IMR-90 (cell line): ENCODE results near the gene ADCY1. TPM values are rescaled to one million over a fixed set of nuclear protein-coding genes. Genes with fewer than 3 reads are reported as not detected.

ENCODE experiments used
- ATAC-seq: fragments of 200-7000 bp; cut with Tn5 transposase; 2 replicates; pipeline ENCODE4 v1.9.1; 2020; ENCODE audit warnings: low read depth, mild to moderate bottlenecking, moderate library complexity
- BruUV-seq: library from RNA; stranded (reverse); fragments of 400-500 nt; replicated peaks from 2 replicates; lab custom pipeline; 2021; lab: Mats Ljungman, UMichigan
- CTCF ChIA-PET: fragments of 300-600 bp; formaldehyde crosslinking; extraction: SDS; loops from one replicate; lab custom pipeline; 2021; ENCODE audit warnings: antibody characterized with exemption; lab: Yijun Ruan, JAX
- POLR2A ChIA-PET: fragments of 300-600 bp; sonication (Branson Sonifier 250); formaldehyde crosslinking; loops from one replicate; lab custom pipeline; 2022; ENCODE audit warnings: antibody characterized with exemption; ENCODE audit not compliant: unreplicated experiment; lab: Charles Lee
- DNase-seq: peaks from one replicate; pipeline ENCODE4 v3.0.0; 2013
- H2AFZ ChIP-seq: replicated peaks from 2 replicates; pipeline ENCODE3; 2013; ENCODE audit warnings: low read length, mild to moderate bottlenecking; ENCODE audit not compliant: poor library complexity
- H2AK5ac ChIP-seq: 2 replicates; pipeline ENCODE4 v1.6.1; 2013; ENCODE audit warnings: low read depth, low read length, inconsistent platforms
- H2AK9ac ChIP-seq: replicated peaks from 2 replicates; pipeline ENCODE3; 2013; ENCODE audit warnings: mild to moderate bottlenecking, low read depth, low read length, moderate library complexity; ENCODE audit not compliant: poor library complexity
- H2BK120ac ChIP-seq: 2 replicates; pipeline ENCODE4 v1.6.1; 2013; ENCODE audit warnings: low read depth, low read length, inconsistent platforms
- H2BK15ac ChIP-seq: 3 replicates; pipeline ENCODE4 v1.6.1; 2013; ENCODE audit warnings: low read depth, low read length, inconsistent platforms
- H2BK20ac ChIP-seq: 2 replicates; pipeline ENCODE4 v1.6.1; 2013; ENCODE audit warnings: low read depth, mild to moderate bottlenecking, inconsistent platforms, low read length, moderate library complexity
- H2BK5ac ChIP-seq: 2 replicates; pipeline ENCODE4 v1.6.1; 2013; ENCODE audit warnings: mild to moderate bottlenecking, low read depth, low read length, inconsistent platforms; ENCODE audit not compliant: poor library complexity, severe bottlenecking
- H3K14ac ChIP-seq: replicated peaks from 2 replicates; pipeline ENCODE4 v1.6.1; 2013; ENCODE audit warnings: low read depth, low read length, inconsistent platforms
- H3K18ac ChIP-seq: 2 replicates; pipeline ENCODE4 v1.6.1; 2013; ENCODE audit warnings: low read depth, low read length, control low read depth
- H3K23ac ChIP-seq: 2 replicates; pipeline ENCODE4 v1.6.1; 2013; ENCODE audit warnings: low read depth, low read length, inconsistent platforms
- H3K27ac ChIP-seq: 2 replicates; pipeline ENCODE4 v1.5.1; 2013; ENCODE audit warnings: mild to moderate bottlenecking, control low read depth, low read length; ENCODE audit not compliant: insufficient read depth
- H3K27me3 ChIP-seq: 2 replicates; pipeline ENCODE4 v1.6.1; 2013; ENCODE audit warnings: low read length; ENCODE audit not compliant: control insufficient read depth, insufficient read depth
- H3K36me3 ChIP-seq: 2 replicates; pipeline ENCODE4 v1.6.1; 2013; ENCODE audit warnings: low read length, mixed read lengths; ENCODE audit not compliant: control insufficient read depth, insufficient read depth
- H3K4ac ChIP-seq: 2 replicates; pipeline ENCODE4 v1.6.1; 2013; ENCODE audit warnings: low read depth, low read length, inconsistent platforms
- H3K4me1 ChIP-seq: 2 replicates; pipeline ENCODE4 v1.6.1; 2013; ENCODE audit warnings: low read length, mixed read lengths; ENCODE audit not compliant: control insufficient read depth, insufficient read depth
- H3K4me2 ChIP-seq: 2 replicates; pipeline ENCODE4 v1.6.1; 2013; ENCODE audit warnings: low read depth, mild to moderate bottlenecking, control low read depth, low read length, moderate library complexity
- H3K4me3 ChIP-seq: 2 replicates; pipeline ENCODE4 v1.5.1; 2013; ENCODE audit warnings: low read depth, mild to moderate bottlenecking, control low read depth, low read length, moderate library complexity; ENCODE audit not compliant: insufficient read depth
- H3K56ac ChIP-seq: 2 replicates; pipeline ENCODE4 v1.6.1; 2013; ENCODE audit warnings: low read length, inconsistent platforms; ENCODE audit not compliant: insufficient read depth; ENCODE audit errors: extremely low read depth
- H3K79me1 ChIP-seq, 2 experiments: 2 replicates each; pipeline ENCODE4 v1.6.1; 2013; ENCODE audit warnings: low read length in 2 of 2, inconsistent platforms in 1 of 2, low read depth in 1 of 2
- H3K9ac ChIP-seq: 2 replicates; pipeline ENCODE4 v1.6.1; 2013; ENCODE audit warnings: low read depth, low read length, control low read depth
- H3K9me1 ChIP-seq: 2 replicates; pipeline ENCODE4 v1.6.1; 2013; ENCODE audit warnings: low read length, inconsistent platforms; ENCODE audit not compliant: insufficient read depth
- H3K9me3 ChIP-seq: 2 replicates; pipeline ENCODE4 v1.6.1; 2013; ENCODE audit warnings: low read length; ENCODE audit not compliant: control insufficient read depth, insufficient read depth
- H4K20me1 ChIP-seq: 2 replicates; pipeline ENCODE4 v1.6.1; 2013; ENCODE audit warnings: low read length, inconsistent platforms; ENCODE audit not compliant: insufficient read depth
- H4K5ac ChIP-seq: 2 replicates; pipeline ENCODE4 v1.6.1; 2013; ENCODE audit warnings: mild to moderate bottlenecking, low read depth, low read length, control low read depth
- H4K8ac ChIP-seq, 2 experiments: 2 replicates each; pipeline ENCODE4 v1.6.1; 2013; ENCODE audit warnings: low read depth in 2 of 2, low read length in 2 of 2, control low read depth in 1 of 2, inconsistent platforms in 1 of 2
- H4K91ac ChIP-seq: 2 replicates; pipeline ENCODE4 v1.6.1; 2013; ENCODE audit warnings: low read depth, low read length, inconsistent platforms; ENCODE audit not compliant: insufficient read depth
- FOS ChIP-seq: fragments of 150-350 bp; IDR thresholded peaks from 2 replicates; pipeline ENCODE4 v1.6.1; 2016; ENCODE audit warnings: low read depth, low read length
- RFX5 ChIP-seq: IDR thresholded peaks from 2 replicates; pipeline ENCODE4 v1.8.0; 2012; ENCODE audit warnings: low read depth, mild to moderate bottlenecking, low read length, moderate library complexity
- SMC3 ChIP-seq: fragments of 150-350 bp; IDR thresholded peaks from 2 replicates; pipeline ENCODE4 v1.6.1; 2016; ENCODE audit warnings: low read depth, mild to moderate bottlenecking, antibody characterized with exemption, low read length, moderate library complexity
- WGBS, 2 experiments: methylation state at CpG; one replicate each; pipeline versions ENCODE4 v1.1.5 to v1.1.7; 2013; ENCODE audit warnings: missing lambda C conversion rate in 2 of 2; ENCODE audit not compliant: insufficient read length in 1 of 2; ENCODE audit errors: extremely low coverage in 2 of 2; 5-methylcytosine and 5-hydroxymethylcytosine counted together
- dilution Hi-C: fragments of 300-500 bp; cut with HindIII; formaldehyde crosslinking; loops from one replicate; pipeline ENCODE4 v1.14.3; 2018; ENCODE audit warnings: low sequenced_read_pairs; ENCODE audit not compliant: unreplicated experiment
- in situ Hi-C: fragments of 300-500 bp; cut with MboI; formaldehyde crosslinking; loops from 3 replicates; pipeline ENCODE4 v1.14.3; 2019; ENCODE audit warnings: low sequenced_read_pairs, inconsistent platforms, mixed read lengths
- intact Hi-C: fragments of 100-400 bp; cut with micrococcal nuclease; formaldehyde crosslinking; loops from 2 replicates; pipeline ENCODE4 v1.10.0; 2022
- polyA plus RNA-seq, 3 experiments: library from polyadenylated mRNA; depleted of rRNA; stranded (reverse); fragments of >200 nt; gene quantifications; 2 replicates each; pipeline ENCODE4 v1.2.3, GENCODE V29; 2012; ENCODE audit warnings: low replicate concordance in 1 of 3
- total RNA-seq: library from RNA; depleted of rRNA; stranded (reverse); fragments of >200 nt; gene quantifications from 2 replicates; pipeline ENCODE4 v1.2.3, GENCODE V29; 2012
- TF ChIP-seq, protein P1 (sequence below): fragments of 150-350 bp; IDR thresholded peaks from 2 replicates; pipeline ENCODE4 v1.6.1; 2017; ENCODE audit warnings: mild to moderate bottlenecking, antibody characterized with exemption, low read length, low read depth

ADCY1 gene
- total and polyA plus RNA-seq, 2 of the 4 experiments (the other 2 are of a cell fraction), result 0.18 to 0.24 TPM

DNA sequence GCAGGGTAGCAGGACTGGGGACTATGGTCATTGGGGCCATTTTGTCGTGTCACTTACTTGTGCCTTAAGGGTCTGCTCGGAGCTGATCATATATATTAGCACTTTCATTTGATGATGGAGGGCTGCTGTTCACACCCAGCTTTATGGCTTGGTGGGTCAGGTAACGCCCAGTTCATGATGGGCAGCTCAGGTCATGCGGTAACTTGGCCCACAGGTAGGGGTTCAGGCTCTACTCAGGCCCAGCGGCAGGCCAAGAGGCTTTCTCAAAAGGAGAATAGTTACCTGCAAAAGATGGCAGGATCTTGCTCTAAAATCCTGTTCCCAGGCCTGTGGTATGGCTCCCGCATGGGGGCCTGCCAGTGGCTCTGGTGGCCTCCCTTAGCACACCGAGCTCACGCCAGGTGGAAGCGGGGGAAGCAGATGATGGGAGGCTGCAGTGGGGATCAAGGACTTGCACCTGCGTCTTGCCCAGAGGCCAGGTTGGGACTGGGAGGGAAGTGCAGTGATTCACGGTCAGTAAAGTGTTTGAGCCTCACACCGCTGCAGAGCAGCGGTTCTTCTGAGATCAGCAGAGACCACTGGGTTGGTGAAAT is 109.5 kb downstream of the ADCY1 start:
- Histone ChIP-seq H2AK5ac (no peak overlapping the region), H3K4me3 (no peak overlapping the region), H3K4ac (no peak overlapping the region), H4K8ac (no peak overlapping the region), H2AFZ (peak overlapping the region; percentile 2), H3K4me2 (no peak overlapping the region), H3K4me1 (no peaks in the 10 kb centered on the region), H3K36me3 (no peaks in the 10 kb centered on the region), H2BK20ac (no peak overlapping the region), H3K18ac (no peak overlapping the region), H3K9ac (no peak overlapping the region), H4K5ac (no peak overlapping the region), H2BK120ac (no peak overlapping the region), H3K56ac (no peak overlapping the region), H3K27ac (no peak overlapping the region), H3K23ac (no peak overlapping the region), H2BK15ac (no peak overlapping the region), H3K27me3 (peaks cover 4% of the 10 kb centered on the region), H2BK5ac (no peak overlapping the region), H3K79me1 (no peaks in the 10 kb centered on the region), H4K20me1 (no peaks in the 10 kb centered on the region), H3K14ac (no peak overlapping the region), H3K9me1 (0 out of 2 replicates have a peak, but pooled peaks cover 3% of the 10 kb centered on the region), H2AK9ac (no peak overlapping the region), H4K91ac (no peak overlapping the region), H3K9me3 (no peaks in the 10 kb centered on the region)
- no peak for TF ChIP-seq SMC3
- TF ChIP-seq RFX5, result no peak
- TF ChIP-seq, protein P1, sequence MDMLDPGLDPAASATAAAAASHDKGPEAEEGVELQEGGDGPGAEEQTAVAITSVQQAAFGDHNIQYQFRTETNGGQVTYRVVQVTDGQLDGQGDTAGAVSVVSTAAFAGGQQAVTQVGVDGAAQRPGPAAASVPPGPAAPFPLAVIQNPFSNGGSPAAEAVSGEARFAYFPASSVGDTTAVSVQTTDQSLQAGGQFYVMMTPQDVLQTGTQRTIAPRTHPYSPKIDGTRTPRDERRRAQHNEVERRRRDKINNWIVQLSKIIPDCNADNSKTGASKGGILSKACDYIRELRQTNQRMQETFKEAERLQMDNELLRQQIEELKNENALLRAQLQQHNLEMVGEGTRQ, result no peak
- no peak for TF ChIP-seq FOS
- dilution Hi-C loops, result no loop called here
- DNase-seq, result no peak
- CTCF ChIA-PET, result no interaction called here
- intact Hi-C loops, result no loop called here
- no TSS peak for BruUV-seq
- ATAC-seq, result no peak
- no CpG with 5 or more reads among the region's 13 CpGs for WGBS, 2 experiments
- in situ Hi-C loops, result no loop called here
- POLR2A ChIA-PET, result no interaction called here
